Right lobe of liver (tissue), 6 donors: ENCODE measurements around the gene ADARB2. TPM values are rescaled to one million over a fixed set of nuclear protein-coding genes. Genes with fewer than 3 reads are reported as not detected.

Experiments used
- ATAC-seq, 4 donors: fragments of 200-7000 bp; cut with Tn5 transposase; one replicate each; pipeline ENCODE4 v1.9.1; 2020; ENCODE audit warnings: mild to moderate bottlenecking in 4 of 4, moderate library complexity in 4 of 4
- DNase-seq, 3 donors: peaks; one replicate each; pipeline ENCODE4 v3.0.0-alpha.2; 2020
- H3K27ac ChIP-seq, 3 donors: fragments of 200-600 bp; one replicate each; pipeline ENCODE4 v1.8.0; 2022
- H3K27me3 ChIP-seq, 2 donors: fragments of 200-600 bp; one replicate each; pipeline ENCODE4 v1.8.0; 2022
- H3K36me3 ChIP-seq, 4 donors: fragments of 200-600 bp; sonication (generic) in 1 of 4; one replicate each; pipeline versions ENCODE4 v1.5.1 to v1.8.0; 2017 to 2022; ENCODE audit warnings: control low read depth in 1 of 4
- H3K4me1 ChIP-seq, 4 donors: fragments of 200-600 bp; sonication (generic) in 1 of 4; one replicate each; pipeline versions ENCODE4 v1.5.1 to v1.8.0; 2017 to 2022; ENCODE audit warnings: control low read depth in 1 of 4
- H3K4me3 ChIP-seq, 3 donors: fragments of 200-600 bp; one replicate each; pipeline ENCODE4 v1.8.0; 2022
- H3K9me3 ChIP-seq, 4 donors: fragments of 200-600 bp; sonication (generic) in 1 of 4; one replicate each; pipeline versions ENCODE4 v1.5.1 to v1.8.0; 2017 to 2022; ENCODE audit warnings: control low read depth in 1 of 4
- CTCF ChIP-seq, 4 donors: fragments of 200-600 bp in 3 of 4; fragments of 450-650 bp in 1 of 4; IDR thresholded peaks; one replicate each; pipeline versions ENCODE4 v1.5.1 to v1.8.0; 2016 to 2022; ENCODE audit warnings: antibody characterized with exemption in 4 of 4, mild to moderate bottlenecking in 2 of 4
- POLR2A ChIP-seq: fragments of 450-650 bp; IDR thresholded peaks from one replicate; pipeline ENCODE4 v1.6.1; 2017; ENCODE audit warnings: antibody characterized with exemption, mild to moderate bottlenecking
- WGBS: methylation state at CpG from one replicate; pipeline ENCODE4 v1.1.6; 2018; ENCODE audit warnings: low coverage, low lambda C conversion rate; ENCODE audit not compliant: insufficient coverage; ENCODE audit errors: missing lambda C conversion rate; 5-methylcytosine and 5-hydroxymethylcytosine counted together
- intact Hi-C, 2 donors: fragments of 100-400 bp; cut with DNase I; formaldehyde crosslinking; loops; one replicate each; pipeline versions ENCODE4 v1.11.2 to v1.14.1; 2022
- total RNA-seq, 6 experiments: library from RNA; depleted of rRNA in 2 of 6; stranded (reverse); fragments of >200 nt in 2 of 6; fragmentation: NEBNext Ultra II Directional in 3 of 6; extraction: Animal tissue kit (Norgen Biotek cat#: 25700) in 3 of 6; gene quantifications; one replicate each; pipeline versions ENCODE4 v1.1.0 to v1.2.4, GENCODE V29; 2016 to 2023
- donor health status: DM: no; HTN: yes; CAD: no.
- donor health status: DM: no; HTN: no; CAD: no.
- donor health status: DM: no; HTN: no; CAD: no.
- donor health status: DM: no; HTN: yes; CAD: no.
- donor health status: DM: no; HTN: yes; CAD: no.

The ADARB2 gene
- total RNA-seq, 6 experiments from 2014 or later, result 0.07 to 0.68 (median 0.42) TPM

DNA sequence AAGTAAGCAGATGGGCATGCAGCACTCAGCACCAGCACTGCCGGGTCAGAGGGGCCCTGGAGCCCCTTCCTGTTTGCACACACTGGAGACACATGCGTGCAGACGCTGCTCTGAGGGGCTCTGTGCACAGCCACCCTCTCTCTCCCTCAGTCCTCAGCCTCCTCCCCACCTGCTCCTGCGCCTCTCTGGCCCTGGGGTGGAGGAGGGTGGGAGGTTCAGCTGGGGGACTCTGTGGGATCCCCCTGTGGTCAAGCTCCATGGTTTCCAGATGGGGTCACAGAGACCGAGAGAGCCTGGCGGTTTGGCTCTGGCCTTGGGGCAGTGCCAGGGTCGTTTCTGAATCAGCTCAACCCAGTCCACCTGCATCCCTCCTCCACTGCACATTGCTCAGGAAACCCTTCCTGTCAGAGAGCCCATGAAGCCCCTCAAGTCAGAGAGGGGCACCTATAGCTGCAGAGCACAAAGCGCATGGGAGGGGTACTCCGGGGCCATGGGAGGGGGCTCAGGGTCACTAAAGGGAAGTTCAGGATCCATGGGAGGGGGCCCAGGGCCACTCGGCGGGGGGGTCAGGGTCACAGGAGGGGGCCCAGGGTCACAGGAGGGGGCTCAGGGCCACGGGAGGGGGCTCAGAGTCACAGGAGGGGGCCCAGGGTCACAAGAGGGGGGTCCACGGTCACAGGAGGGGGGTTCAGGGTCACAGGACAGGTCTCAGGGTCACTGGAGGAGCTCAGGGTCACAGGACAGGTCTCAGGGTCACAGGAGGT is 161.7 kb downstream of the ADARB2 start:
- intact Hi-C loops, result no loop called here
- Histone ChIP-seq H3K9me3 (no peaks in the 10 kb centered on the region), H3K4me1 (no peaks in the 10 kb centered on the region), H3K27ac (no peak overlapping the region), H3K27me3 (no peaks in the 10 kb centered on the region), H3K36me3 (no peaks in the 10 kb centered on the region), H3K4me3 (no peak overlapping the region)
- WGBS, result 28% methylated on average over 8 of the region's 13 CpGs
- ATAC-seq (no peak), DNase-seq (peak in 1 of 3 donors; percentile 39)
- TF ChIP-seq CTCF (IDR thresholded peaks at IDR 0.05) (no peak), POLR2A (no peak)

DNA sequence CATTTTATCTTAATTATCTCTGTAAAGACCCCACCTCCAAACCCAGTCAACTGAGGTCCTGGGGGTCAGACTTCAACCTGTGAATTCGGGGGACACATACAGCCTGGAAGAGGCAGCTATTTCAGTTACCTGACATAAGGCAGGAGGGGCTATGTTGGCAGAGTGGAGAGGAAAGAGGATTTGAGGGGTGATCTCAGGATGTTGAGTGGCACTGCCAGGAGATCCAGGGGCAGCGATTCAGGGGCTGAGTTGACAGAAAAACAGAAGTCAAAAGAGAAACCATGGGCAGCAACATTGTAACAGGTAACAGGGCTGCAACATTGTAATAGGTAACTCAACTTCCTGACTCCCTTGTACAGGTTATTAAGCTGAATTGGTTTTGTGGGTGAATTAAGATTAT is 162.6 kb downstream of the ADARB2 start:
- Histone ChIP-seq H3K27me3 (no peaks in the 10 kb centered on the region), H3K36me3 (no peaks in the 10 kb centered on the region), H3K27ac (no peak overlapping the region), H3K9me3 (no peaks in the 10 kb centered on the region), H3K4me1 (no peaks in the 10 kb centered on the region), H3K4me3 (no peak overlapping the region)
- TF ChIP-seq POLR2A (no peak), CTCF (IDR thresholded peaks at IDR 0.05) (no peak)
- intact Hi-C loops, result no loop called here
- whole genome bisulfite sequencing, result 31% methylated on average over 2 of the region's 2 CpGs
- DNase-seq (no peak), ATAC-seq (no peak)

DNA sequence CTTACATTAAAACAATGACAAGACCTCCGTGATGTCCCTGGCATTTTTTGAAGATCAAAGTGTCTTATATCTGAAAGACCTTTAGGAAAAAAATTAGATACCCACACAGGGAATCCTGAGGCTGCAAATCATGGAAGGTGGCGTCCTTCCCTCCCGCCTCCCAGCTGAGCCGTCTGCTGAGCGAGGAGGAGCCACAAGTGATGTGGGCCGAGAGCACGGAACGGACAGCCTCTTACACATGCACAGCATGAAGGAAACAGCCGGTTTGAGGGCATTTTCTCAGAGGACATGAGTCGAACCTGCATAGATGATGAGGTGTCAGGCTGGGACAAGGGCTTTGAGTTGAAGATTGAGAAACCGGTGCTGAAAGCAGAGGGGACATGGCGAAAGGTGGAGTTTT is 163.3 kb downstream of the ADARB2 start:
- WGBS, result 53% methylated on average over 12 of the region's 12 CpGs
- DNase-seq (peak in 1 of 3 donors; percentile 13), ATAC-seq (no peak)
- TF ChIP-seq POLR2A (no peak), CTCF (IDR thresholded peaks at IDR 0.05) (no peak)
- Histone ChIP-seq H3K27ac (no peak overlapping the region), H3K4me3 (no peak overlapping the region), H3K27me3 (no peaks in the 10 kb centered on the region), H3K36me3 (no peaks in the 10 kb centered on the region), H3K4me1 (no peaks in the 10 kb centered on the region), H3K9me3 (no peaks in the 10 kb centered on the region)
- intact Hi-C loops, result no loop called here

DNA sequence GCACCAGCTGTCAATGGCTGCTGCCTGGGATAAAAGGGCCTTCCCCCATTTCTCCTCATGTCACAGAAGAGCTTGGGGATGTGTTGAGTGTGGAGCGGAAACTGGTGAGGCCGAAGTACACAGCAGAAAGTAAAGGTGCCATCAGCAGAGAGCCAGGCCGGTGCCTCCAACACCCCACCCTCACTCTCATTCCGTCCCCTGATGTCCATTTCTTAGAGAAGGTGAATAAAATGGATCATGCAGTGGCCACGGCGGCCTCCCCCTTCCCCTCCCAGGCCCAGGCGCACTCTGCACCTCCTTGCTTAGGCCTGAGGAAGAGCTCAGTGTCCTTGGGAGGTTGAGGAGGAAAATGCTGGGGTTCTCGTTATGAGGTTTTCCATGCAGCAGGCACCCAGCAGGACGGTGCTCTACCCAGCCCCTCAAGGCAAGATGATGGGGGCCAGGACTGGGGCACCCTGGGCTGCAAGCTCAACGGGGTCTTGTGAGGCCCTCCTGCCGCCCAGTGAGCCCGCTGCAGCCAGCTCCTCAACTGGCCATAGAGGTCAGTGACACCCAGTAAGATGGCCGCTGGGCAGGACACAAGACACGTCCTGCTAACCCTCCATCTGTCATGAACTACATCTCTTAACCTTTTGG is 163.9 kb downstream of the ADARB2 start:
- 54% methylated on average over 8 of the region's 14 CpGs for WGBS
- H3K4me3 ChIP-seq, result no peak overlapping the region
- no peak for ATAC-seq
- TF ChIP-seq CTCF (IDR thresholded peaks at IDR 0.05), result no peak
- no peak for TF ChIP-seq POLR2A
- H3K27ac ChIP-seq, result no peak overlapping the region
- no peaks in the 10 kb centered on the region for H3K36me3 ChIP-seq
- no peaks in the 10 kb centered on the region for H3K4me1 ChIP-seq
- DNase-seq, result peak in 1 of 3 donors; percentile 27
- H3K27me3 ChIP-seq, result no peaks in the 10 kb centered on the region
- intact Hi-C loops, result no loop called here
- no peaks in the 10 kb centered on the region for H3K9me3 ChIP-seq
